CD4-positive, alpha-beta T cell treated with Interleukin-2 at 100 ng/mL for 4 hours (primary cell): ENCODE data around the gene VWA3A.
"Not testable (repeated sequence)": the region's sequence is repeated elsewhere in the genome, so short reads cannot be mapped to it uniquely, and the experiment has no call there.

Experiments used
- DNase-seq: peaks from one replicate; pipeline ENCODE4 v3.0.0-alpha.2; 2020; ENCODE audit warnings: low spot score

Gene VWA3A

GRCh38 chr16:22183901-22184614 lies 91.7 kb downstream of the VWA3A start:
- no peak for DNase-seq

- no peak for DNase-seq
Measured at GRCh38 chr16:22184615-22184968, 92.3 kb downstream of the VWA3A start.

GRCh38 chr16:22186517-22186916 lies 94.2 kb downstream of the VWA3A start:
- no peak for DNase-seq

- no peak for DNase-seq
Measured at GRCh38 chr16:22188267-22188594, 95.9 kb downstream of the VWA3A start.

GRCh38 chr16:22188595-22189442 lies 96.5 kb downstream of the VWA3A start:
- peak; percentile 82 for DNase-seq

GRCh38 chr16:22189473-22190080 lies 97.2 kb downstream of the VWA3A start:
- DNase-seq, result no peak

- peak; percentile 99 for DNase-seq
Measured at GRCh38 chr16:22190081-22190775, 97.9 kb downstream of the VWA3A start.

- peak; percentile 98 for DNase-seq
Measured at GRCh38 chr16:22190776-22191531, 98.6 kb downstream of the VWA3A start.

GRCh38 chr16:22191532-22192260 lies 99.4 kb downstream of the VWA3A start:
- DNase-seq, result peak; percentile 36

GRCh38 chr16:22192261-22193062 lies 100.1 kb downstream of the VWA3A start:
- DNase-seq, result peak; percentile 81

- no peak for DNase-seq
Measured at GRCh38 chr16:22193063-22193411, 100.7 kb downstream of the VWA3A start.

GRCh38 chr16:22194707-22195444 lies 102.5 kb downstream of the VWA3A start:
- DNase-seq, result peak; percentile 40

GRCh38 chr16:22195445-22195694 lies 103.0 kb downstream of the VWA3A start:
- DNase-seq, result no peak

- peak; percentile 93 for DNase-seq
Measured at GRCh38 chr16:22195695-22196558, 103.6 kb downstream of the VWA3A start.

- DNase-seq, result not testable (repeated sequence)
Measured at GRCh38 chr16:22196559-22197168, 104.3 kb downstream of the VWA3A start.

GRCh38 chr16:22198547-22199293 lies 106.4 kb downstream of the VWA3A start:
- no peak for DNase-seq

GRCh38 chr16:22202261-22202637 lies 109.9 kb downstream of the VWA3A start:
- DNase-seq, result no peak

- DNase-seq, result no peak
Measured at GRCh38 chr16:22203091-22203490, 110.8 kb downstream of the VWA3A start.
